Neural crest cell (in vitro differentiated cells): ENCODE measurements around the gene WNT9B. TPM values are rescaled to one million over a fixed set of nuclear protein-coding genes. Genes with fewer than 3 reads are reported as not detected.

ENCODE experiments used
- DNase-seq: peaks from one replicate; pipeline ENCODE4 v3.0.0; 2021; ENCODE audit warnings: low read depth, mixed read lengths, low spot score
- H3K27ac Mint-ChIP-seq: one replicate; pipeline ENCODE4 v1.8.0; 2021; ENCODE audit warnings: mild to moderate bottlenecking, mixed read lengths; ENCODE audit not compliant: unreplicated experiment
- H3K27me3 Mint-ChIP-seq: 2 replicates; pipeline ENCODE4 v1.8.0; 2021; ENCODE audit warnings: low read depth, mild to moderate bottlenecking, mixed read lengths
- H3K36me3 Mint-ChIP-seq: 2 replicates; pipeline ENCODE4 v1.8.0; 2021; ENCODE audit warnings: low read depth, mild to moderate bottlenecking, mixed read lengths
- H3K4me1 Mint-ChIP-seq: 2 replicates; pipeline ENCODE4 v1.8.0; 2021; ENCODE audit warnings: mixed read lengths
- H3K4me3 Mint-ChIP-seq: one replicate; pipeline ENCODE4 v1.8.0; 2021; ENCODE audit warnings: mild to moderate bottlenecking, mixed read lengths
- H3K9me3 Mint-ChIP-seq: 2 replicates; pipeline ENCODE4 v1.8.0; 2021; ENCODE audit warnings: mixed read lengths
- total RNA-seq: library from RNA; stranded (reverse); gene quantifications from 2 replicates; pipeline ENCODE4 v1.2.1, GENCODE V29; 2021
- TF ChIP-seq, protein P1 (sequence below): fragments of 200-600 bp; sonication (generic); conservative IDR thresholded peaks from 2 replicates; pipeline ENCODE4 v1.5.0; 2021; ENCODE audit warnings: antibody characterized with exemption, mild to moderate bottlenecking

The WNT9B gene
- total RNA-seq, 1 donor from 2014 or later = not detected

DNA sequence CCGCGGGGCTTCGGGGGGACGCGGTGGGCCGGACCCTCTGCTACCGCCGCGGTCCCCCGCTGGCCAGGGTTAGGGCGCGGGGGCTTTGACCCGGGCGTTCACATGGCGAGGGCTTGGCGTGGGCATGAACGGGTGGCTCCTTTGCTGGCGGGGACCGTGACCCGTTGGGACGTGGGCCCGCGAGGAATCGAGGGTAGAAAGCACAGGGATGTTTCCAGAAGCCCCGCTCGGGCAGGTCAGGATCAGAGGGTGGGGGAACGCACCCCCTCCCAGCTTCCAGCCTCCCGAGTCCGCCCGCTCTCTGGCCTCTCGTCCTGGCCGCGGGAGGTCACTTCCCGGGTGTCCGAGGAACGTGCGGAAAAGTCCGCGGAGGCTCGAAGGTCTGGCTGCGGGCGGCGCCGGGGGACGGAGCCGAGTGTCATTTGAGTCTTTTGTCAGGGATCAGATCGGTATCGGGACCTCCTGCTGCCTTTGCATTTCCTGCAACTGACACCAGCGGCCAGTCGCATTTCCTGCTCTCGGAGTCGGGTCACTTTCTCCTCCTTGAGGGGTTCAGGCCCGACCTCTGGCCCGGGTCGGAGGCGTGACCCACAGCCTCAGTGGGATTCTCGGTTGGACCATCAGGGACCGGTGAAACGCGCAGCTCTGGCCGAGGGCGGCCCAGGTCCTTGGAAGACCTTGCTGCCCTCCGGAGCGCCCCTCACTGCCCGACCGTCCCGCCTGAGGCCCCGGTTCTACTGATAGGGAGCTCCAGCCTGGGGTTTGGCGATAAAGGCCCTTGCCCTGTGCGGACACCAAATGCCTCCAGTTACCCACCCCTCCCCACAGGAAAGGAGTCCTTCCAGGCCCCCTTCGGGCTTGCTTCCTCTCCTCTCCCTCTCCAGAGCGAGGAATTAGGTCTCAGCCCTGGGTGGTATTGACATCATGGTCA lies 32.2 kb upstream of the WNT9B start:
- H3K4me3 Mint-ChIP-seq = peak overlapping the region; percentile 57
- peaks cover 20% of the 10 kb centered on the region for H3K4me1 Mint-ChIP-seq
- H3K9me3 Mint-ChIP-seq = no peaks in the 10 kb centered on the region
- no peak overlapping the region for H3K27ac Mint-ChIP-seq
- H3K36me3 Mint-ChIP-seq = no peaks in the 10 kb centered on the region
- TF ChIP-seq, protein P1, sequence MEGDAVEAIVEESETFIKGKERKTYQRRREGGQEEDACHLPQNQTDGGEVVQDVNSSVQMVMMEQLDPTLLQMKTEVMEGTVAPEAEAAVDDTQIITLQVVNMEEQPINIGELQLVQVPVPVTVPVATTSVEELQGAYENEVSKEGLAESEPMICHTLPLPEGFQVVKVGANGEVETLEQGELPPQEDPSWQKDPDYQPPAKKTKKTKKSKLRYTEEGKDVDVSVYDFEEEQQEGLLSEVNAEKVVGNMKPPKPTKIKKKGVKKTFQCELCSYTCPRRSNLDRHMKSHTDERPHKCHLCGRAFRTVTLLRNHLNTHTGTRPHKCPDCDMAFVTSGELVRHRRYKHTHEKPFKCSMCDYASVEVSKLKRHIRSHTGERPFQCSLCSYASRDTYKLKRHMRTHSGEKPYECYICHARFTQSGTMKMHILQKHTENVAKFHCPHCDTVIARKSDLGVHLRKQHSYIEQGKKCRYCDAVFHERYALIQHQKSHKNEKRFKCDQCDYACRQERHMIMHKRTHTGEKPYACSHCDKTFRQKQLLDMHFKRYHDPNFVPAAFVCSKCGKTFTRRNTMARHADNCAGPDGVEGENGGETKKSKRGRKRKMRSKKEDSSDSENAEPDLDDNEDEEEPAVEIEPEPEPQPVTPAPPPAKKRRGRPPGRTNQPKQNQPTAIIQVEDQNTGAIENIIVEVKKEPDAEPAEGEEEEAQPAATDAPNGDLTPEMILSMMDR = no peak
- H3K27me3 Mint-ChIP-seq = peaks cover 80% of the 10 kb centered on the region
- DNase-seq = no peak

DNA sequence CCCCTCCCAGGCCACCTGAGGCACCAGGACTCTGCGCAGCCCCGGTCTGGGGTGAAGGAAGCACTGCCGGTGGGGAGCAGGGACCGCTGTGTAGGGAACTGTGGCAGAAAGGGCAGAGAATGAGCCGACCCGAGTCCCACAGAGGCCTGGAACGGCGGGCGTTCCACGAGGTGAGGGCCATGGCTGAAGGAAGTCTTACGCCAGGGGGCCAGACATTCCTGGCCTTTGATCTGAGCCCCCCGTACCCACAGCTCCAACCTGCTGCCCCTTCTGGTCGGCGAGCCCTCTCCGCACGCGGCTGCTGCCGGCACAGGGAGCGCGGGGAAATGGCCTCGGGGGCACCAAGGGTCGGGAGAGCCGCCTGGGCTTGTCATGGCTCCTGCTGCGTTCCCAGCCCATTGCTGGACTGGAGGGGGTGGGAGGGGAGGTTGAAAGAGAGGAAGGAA lies 31.5 kb upstream of the WNT9B start:
- TF ChIP-seq, protein P1 = no peak
- Mint-ChIP-seq H3K9me3 (no peaks in the 10 kb centered on the region), H3K4me1 (peaks cover 20% of the 10 kb centered on the region), H3K4me3 (peak overlapping the region; percentile 57), H3K27me3 (peaks cover 85% of the 10 kb centered on the region), H3K36me3 (no peaks in the 10 kb centered on the region), H3K27ac (no peak overlapping the region)
- no peak for DNase-seq

DNA sequence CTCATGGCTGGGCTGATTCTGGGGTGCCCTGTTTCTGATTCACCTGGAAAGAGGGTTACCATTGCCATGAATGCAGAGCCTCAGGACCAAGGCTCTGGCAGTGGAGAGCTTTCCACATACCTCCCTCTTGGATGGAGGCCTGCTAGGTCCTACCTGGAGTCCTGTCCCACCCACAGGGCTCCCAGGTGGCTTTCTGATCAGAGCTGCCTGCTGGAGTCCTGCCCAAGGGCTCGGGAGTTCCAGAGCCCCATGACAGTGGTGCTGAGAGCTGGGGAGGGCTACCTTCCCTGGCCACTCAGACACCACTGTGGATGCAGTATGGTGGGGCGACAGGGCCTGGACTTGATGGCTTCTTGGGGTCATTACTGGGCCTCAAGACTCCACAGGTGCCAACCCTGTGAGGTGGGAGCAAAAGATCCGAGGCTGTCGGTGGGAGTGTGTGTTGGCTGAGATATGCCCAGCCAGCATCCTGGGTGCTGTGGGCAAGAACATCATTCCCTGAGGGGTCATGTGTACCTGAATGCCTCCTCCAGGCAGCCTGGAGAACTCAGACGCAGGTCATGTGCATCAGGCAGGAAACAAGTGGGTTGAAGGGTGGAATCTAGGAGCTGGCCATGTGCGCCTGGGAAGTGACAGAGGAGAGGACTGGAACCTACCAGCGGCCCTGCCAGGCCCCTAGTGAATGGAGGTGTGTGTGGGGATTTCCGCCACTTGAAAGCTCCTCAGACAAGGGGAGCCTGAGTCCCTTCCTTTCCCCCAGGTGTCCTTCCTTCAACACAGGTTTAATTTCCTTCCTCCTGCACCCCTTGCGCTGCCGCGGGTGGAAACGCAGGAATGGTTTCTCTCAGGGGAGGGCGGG lies 30.6 kb upstream of the WNT9B start:
- H3K27me3 Mint-ChIP-seq = peaks cover 80% of the 10 kb centered on the region
- H3K27ac Mint-ChIP-seq = no peak overlapping the region
- H3K4me1 Mint-ChIP-seq = peaks cover 20% of the 10 kb centered on the region
- peak overlapping the region; percentile 44 for H3K4me3 Mint-ChIP-seq
- H3K9me3 Mint-ChIP-seq = no peaks in the 10 kb centered on the region
- no peak for DNase-seq
- TF ChIP-seq, protein P1 = no peak
- H3K36me3 Mint-ChIP-seq = no peaks in the 10 kb centered on the region

DNA sequence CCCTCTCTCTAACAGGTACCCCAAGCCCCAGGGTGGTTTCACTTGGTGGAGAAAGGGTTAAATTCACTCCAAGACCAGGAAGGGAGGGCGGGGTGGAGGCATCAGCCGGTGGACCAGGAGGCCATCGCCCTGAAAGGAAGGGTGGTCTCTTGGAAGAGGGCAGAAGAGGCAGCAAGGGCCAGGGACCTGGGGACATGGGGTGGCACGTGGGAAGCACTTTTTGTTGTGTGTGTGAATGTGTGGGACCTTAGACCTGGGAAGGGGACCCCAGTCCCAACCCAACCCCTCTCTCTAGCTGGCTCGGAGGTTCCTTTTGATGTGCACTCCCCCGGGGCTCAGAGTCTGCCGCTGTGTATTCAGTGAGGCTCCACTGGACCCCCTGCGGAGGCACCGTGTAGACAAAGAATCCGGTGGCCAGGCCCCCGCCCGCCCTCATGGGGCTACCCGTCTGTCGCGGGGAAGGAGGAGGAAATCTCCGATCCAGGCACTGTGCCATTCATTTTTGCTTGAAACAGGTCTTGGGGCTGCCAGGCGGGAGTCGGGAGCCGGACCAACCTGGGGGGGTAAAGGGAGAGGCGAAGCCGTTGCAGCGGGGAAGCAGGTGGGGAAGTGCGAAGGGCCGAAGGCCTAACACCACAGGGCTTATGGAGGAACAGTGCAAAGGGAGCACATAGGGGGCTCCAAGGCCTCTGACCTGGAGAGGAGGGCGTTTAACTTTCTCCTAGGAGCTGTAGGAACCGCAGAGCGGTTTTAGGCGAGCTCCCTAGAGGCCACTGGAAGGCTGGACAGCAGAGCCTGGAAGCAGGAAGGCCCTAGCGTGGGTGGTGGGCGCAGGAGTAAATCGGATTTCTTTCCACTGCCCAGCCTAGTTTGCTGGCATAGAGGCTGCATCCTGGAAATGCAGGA lies 29.6 kb upstream of the WNT9B start:
- Mint-ChIP-seq H3K4me3 (no peak overlapping the region), H3K27ac (no peak overlapping the region), H3K36me3 (no peaks in the 10 kb centered on the region), H3K9me3 (no peaks in the 10 kb centered on the region), H3K4me1 (peaks cover 20% of the 10 kb centered on the region), H3K27me3 (peaks cover 71% of the 10 kb centered on the region)
- DNase-seq = no peak
- TF ChIP-seq, protein P1 = no peak
